Hepatocyte (in vitro differentiated cells): ENCODE measurements around the gene RPUSD4.
"Not testable (repeated sequence)": the region's sequence is repeated elsewhere in the genome, so short reads cannot be mapped to it uniquely, and the experiment has no call there.

ENCODE experiments used
- CTCF ChIP-seq: fragments of 200-600 bp; sonication (generic); IDR thresholded peaks from 2 replicates; pipeline ENCODE4 v1.5.1; 2016; ENCODE audit warnings: antibody characterized with exemption, mild to moderate bottlenecking; ENCODE audit not compliant: poor library complexity
- EZH2 ChIP-seq: fragments of 200-600 bp; sonication (generic); IDR thresholded peaks from 2 replicates; pipeline ENCODE4 v1.6.1; 2016; ENCODE audit warnings: antibody characterized with exemption, mild to moderate bottlenecking, borderline replicate concordance

DNA sequence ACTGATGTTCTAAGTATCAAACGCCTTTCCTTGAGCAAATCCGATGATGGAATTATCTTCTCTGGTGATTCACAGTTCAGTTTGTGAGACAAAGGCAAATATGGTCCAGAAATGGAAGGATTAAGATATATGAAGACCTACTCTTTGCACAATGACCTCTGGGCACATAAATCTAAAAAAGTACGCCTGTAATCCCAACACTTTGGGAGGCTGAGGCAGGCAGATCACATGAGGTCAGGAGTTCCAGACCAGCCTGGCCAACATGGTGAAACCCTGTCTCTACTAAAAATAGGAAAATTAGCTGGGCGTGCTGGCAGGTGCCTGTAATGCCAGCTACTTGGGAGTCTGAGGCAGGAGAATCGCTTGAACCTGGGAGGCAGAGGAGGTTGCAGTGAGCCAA lies 44.1 kb upstream of the RPUSD4 start:
- not testable (repeated sequence) for TF ChIP-seq CTCF, EZH2
